Mesothelial cell of epicardium (in vitro differentiated cells): Measurements from ENCODE around the gene SLC9A4. TPM values are rescaled to one million over a fixed set of nuclear protein-coding genes. Genes with fewer than 3 reads are reported as not detected.

ENCODE experiments used
- DNase-seq, 2 experiments: peaks; one replicate each; pipeline ENCODE4 v3.0.0; 2021; ENCODE audit warnings: low spot score in 2 of 2; ENCODE audit not compliant: unreplicated experiment in 2 of 2
- H3K27ac Mint-ChIP-seq: 2 replicates; pipeline ENCODE4 v1.8.0; 2021; ENCODE audit warnings: mixed read lengths
- H3K27me3 Mint-ChIP-seq: 2 replicates; pipeline ENCODE4 v1.8.0; 2021; ENCODE audit warnings: low read depth, mixed read lengths
- H3K36me3 Mint-ChIP-seq: 2 replicates; pipeline ENCODE4 v1.8.0; 2021; ENCODE audit warnings: mixed read lengths
- H3K4me1 Mint-ChIP-seq: 2 replicates; pipeline ENCODE4 v1.8.0; 2021; ENCODE audit warnings: mixed read lengths
- H3K4me3 Mint-ChIP-seq: 2 replicates; pipeline ENCODE4 v1.8.0; 2021; ENCODE audit warnings: mild to moderate bottlenecking, moderate library complexity, mixed read lengths
- H3K9me3 Mint-ChIP-seq: 2 replicates; pipeline ENCODE4 v1.8.0; 2021; ENCODE audit warnings: mixed read lengths
- total RNA-seq: library from RNA; stranded (reverse); gene quantifications from 3 replicates; pipeline ENCODE4 v1.2.1, GENCODE V29; 2021
- TF ChIP-seq, protein P1 (sequence below): fragments of 200-600 bp; sonication (generic); IDR thresholded peaks from one replicate; pipeline ENCODE4 v1.5.0; 2021; ENCODE audit warnings: antibody characterized with exemption; ENCODE audit not compliant: unreplicated experiment

Gene SLC9A4
- total RNA-seq, 1 donor from 2014 or later, result 0.07 TPM

- no peak for DNase-seq
- TF ChIP-seq, protein P1, sequence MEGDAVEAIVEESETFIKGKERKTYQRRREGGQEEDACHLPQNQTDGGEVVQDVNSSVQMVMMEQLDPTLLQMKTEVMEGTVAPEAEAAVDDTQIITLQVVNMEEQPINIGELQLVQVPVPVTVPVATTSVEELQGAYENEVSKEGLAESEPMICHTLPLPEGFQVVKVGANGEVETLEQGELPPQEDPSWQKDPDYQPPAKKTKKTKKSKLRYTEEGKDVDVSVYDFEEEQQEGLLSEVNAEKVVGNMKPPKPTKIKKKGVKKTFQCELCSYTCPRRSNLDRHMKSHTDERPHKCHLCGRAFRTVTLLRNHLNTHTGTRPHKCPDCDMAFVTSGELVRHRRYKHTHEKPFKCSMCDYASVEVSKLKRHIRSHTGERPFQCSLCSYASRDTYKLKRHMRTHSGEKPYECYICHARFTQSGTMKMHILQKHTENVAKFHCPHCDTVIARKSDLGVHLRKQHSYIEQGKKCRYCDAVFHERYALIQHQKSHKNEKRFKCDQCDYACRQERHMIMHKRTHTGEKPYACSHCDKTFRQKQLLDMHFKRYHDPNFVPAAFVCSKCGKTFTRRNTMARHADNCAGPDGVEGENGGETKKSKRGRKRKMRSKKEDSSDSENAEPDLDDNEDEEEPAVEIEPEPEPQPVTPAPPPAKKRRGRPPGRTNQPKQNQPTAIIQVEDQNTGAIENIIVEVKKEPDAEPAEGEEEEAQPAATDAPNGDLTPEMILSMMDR, result no peak
- peaks cover 14% of the 10 kb centered on the region for H3K9me3 Mint-ChIP-seq
Measured at GRCh38 chr2:102470168-102470567, 2.9 kb upstream of the SLC9A4 start.

GRCh38 chr2:102473631-102474030 lies 605 bp downstream of the SLC9A4 start:
- no peak for DNase-seq
- Mint-ChIP-seq H3K4me1 (no peaks in the 10 kb centered on the region), H3K27me3 (peaks cover 22% of the 10 kb centered on the region), H3K27ac (no peak overlapping the region), H3K4me3 (no peak overlapping the region), H3K9me3 (peaks cover 14% of the 10 kb centered on the region), H3K36me3 (no peaks in the 10 kb centered on the region)
- TF ChIP-seq, protein P1, result no peak

More at GRCh38 chr2:102470168-102470567, 2.9 kb upstream of the SLC9A4 start:
- Mint-ChIP-seq H3K27me3 (peaks cover 14% of the 10 kb centered on the region), H3K4me3 (no peak overlapping the region), H3K4me1 (no peaks in the 10 kb centered on the region), H3K36me3 (no peaks in the 10 kb centered on the region), H3K27ac (no peak overlapping the region)

GRCh38 chr2:102474785-102475184 lies 1.8 kb downstream of the SLC9A4 start:
- TF ChIP-seq, protein P1, result no peak
- Mint-ChIP-seq H3K27ac (no peak overlapping the region), H3K36me3 (no peaks in the 10 kb centered on the region), H3K4me3 (no peak overlapping the region), H3K9me3 (peaks cover 8% of the 10 kb centered on the region), H3K4me1 (no peaks in the 10 kb centered on the region), H3K27me3 (peaks cover 21% of the 10 kb centered on the region)
- no peak for DNase-seq

GRCh38 chr2:102478686-102479470 lies 5.9 kb downstream of the SLC9A4 start:
- H3K4me1 Mint-ChIP-seq, result no peaks in the 10 kb centered on the region
- no peaks in the 10 kb centered on the region for H3K36me3 Mint-ChIP-seq
- H3K9me3 Mint-ChIP-seq, result no peaks in the 10 kb centered on the region
- no peak for DNase-seq
- H3K27ac Mint-ChIP-seq, result no peak overlapping the region
- TF ChIP-seq, protein P1, result no peak
- peaks cover 10% of the 10 kb centered on the region for H3K27me3 Mint-ChIP-seq
- H3K4me3 Mint-ChIP-seq, result no peak overlapping the region

GRCh38 chr2:102480285-102481195 lies 7.5 kb downstream of the SLC9A4 start:
- Mint-ChIP-seq H3K9me3 (no peaks in the 10 kb centered on the region), H3K4me3 (no peak overlapping the region), H3K36me3 (no peaks in the 10 kb centered on the region), H3K27me3 (peaks cover 10% of the 10 kb centered on the region), H3K27ac (no peak overlapping the region), H3K4me1 (no peaks in the 10 kb centered on the region)
- TF ChIP-seq, protein P1, result no peak
- no peak for DNase-seq
